ENCODE measurements around the gene CFAP68. TPM values are rescaled to one million over a fixed set of nuclear protein-coding genes. Genes with fewer than 3 reads are reported as not detected.

CFAP68 gene
- total RNA-seq, 4 donors from 2014 or later = 0.29 to 22.8 (median 4.2) TPM

DNA sequence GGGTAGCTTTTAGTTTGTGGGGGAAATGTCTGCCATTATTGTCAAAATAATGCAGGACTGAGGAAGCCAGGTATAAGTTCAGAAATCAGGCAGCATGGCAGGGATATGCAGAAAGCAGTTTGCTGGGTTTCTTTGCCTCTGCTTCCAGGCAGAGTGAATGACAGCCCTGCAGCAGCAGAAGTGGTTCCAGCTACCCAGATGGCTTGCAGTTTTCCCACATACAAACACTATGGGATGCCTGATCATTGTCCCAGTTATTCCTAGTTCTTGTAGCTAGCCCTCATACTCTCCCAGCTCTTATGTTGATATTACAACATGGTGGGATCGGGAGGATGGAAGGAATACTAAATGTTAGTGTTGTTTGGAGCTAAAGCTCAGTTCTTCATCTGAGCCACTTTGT lies 55.0 kb downstream of the CFAP68 start:
- H3K27me3 ChIP-seq = no peaks in the 10 kb centered on the region
- H3K36me3 ChIP-seq = no peaks in the 10 kb centered on the region
- TF ChIP-seq POLR2A (IDR thresholded peaks at IDR 0.05) = no peak
- intact Hi-C loops (cut with DNase I; ENCODE audit: low total_unique reads) = loop anchor here (10.0 kb wide), 1 partner anchor 60 kb away; the partner anchor contains the start of genes ALG9, CFAP68 and FDXACB1
- no peak for DNase-seq
- H3K4me1 ChIP-seq = no peaks in the 10 kb centered on the region
- H3K27ac ChIP-seq = no peak overlapping the region
- no peak overlapping the region for H3K4me3 ChIP-seq
- no peaks in the 10 kb centered on the region for H3K9me3 ChIP-seq

Small RNAs within 50 kb of the gene (small RNA-seq; reads per million reads assigned to genes)
- gene C11orf52 (not detected), gene GNG5P3 (not detected), gene RNA5SP351 (not detected), gene RPL37AP8 (not detected)

Other genes starting within 250 kb of the CFAP68 start
- gene PPP2R1B, start 113.2 kb upstream of the CFAP68 start, total RNA-seq = 10 to 100 TPM; 12.0 to 30.0 (median 28.4) TPM
- gene ALG9, start 8.0 kb upstream of the CFAP68 start, total RNA-seq = 10 to 100 TPM; 23.6 to 60.2 (median 49.4) TPM
- 1 to 10 TPM in 3 of 4 donors, not detected in 1; 1.7 to 7.4 (median 3.3) TPM for gene FDXACB1, start 376 bp upstream of the CFAP68 start, total RNA-seq
- gene CRYAB, start 32.2 kb downstream of the CFAP68 start, total RNA-seq = 100 to 1,000 TPM in 1 of 4 donors, 10 to 100 TPM in 3; 19.9 to 179 (median 56.5) TPM
- 1 to 10 TPM in 1 of 4 donors, under 1 TPM in 1, not detected in 2; 0.21 to 5.2 TPM for gene HSPB2, start 33.2 kb downstream of the CFAP68 start, total RNA-seq
- gene C11orf52, start 39.4 kb downstream of the CFAP68 start, total RNA-seq = 1 to 10 TPM in 2 of 4 donors, not detected in 2; 1.6 to 2.4 TPM
- gene DIXDC1, start 57.8 kb downstream of the CFAP68 start, total RNA-seq = 10 to 100 TPM; 38.7 to 63.0 (median 51.4) TPM
- gene DLAT, start 145.9 kb downstream of the CFAP68 start, total RNA-seq = 10 to 100 TPM; 11.8 to 32.7 (median 24.7) TPM
- gene PIH1D2, start 194.5 kb downstream of the CFAP68 start, total RNA-seq = 1 to 10 TPM in 2 of 4 donors, under 1 TPM in 2; 0.29 to 5.5 (median 1.6) TPM
- gene NKAPD1, start 194.8 kb downstream of the CFAP68 start, total RNA-seq = 10 to 100 TPM in 2 of 4 donors, 1 to 10 TPM in 2; 2.3 to 32.9 (median 14.3) TPM
- gene TIMM8B, start 207.2 kb downstream of the CFAP68 start, total RNA-seq = 10 to 100 TPM; 17.7 to 56.1 (median 43.6) TPM
- 100 to 1,000 TPM in 2 of 4 donors, 10 to 100 TPM in 2; 84.7 to 157 (median 104) TPM for gene SDHD, start 207.3 kb downstream of the CFAP68 start, total RNA-seq

Data from uterus (tissue), 4 donors.